Thyroid gland (tissue), 4 donors: ENCODE results near the gene CHMP4B. TPM values are rescaled to one million over a fixed set of nuclear protein-coding genes. Genes with fewer than 3 reads are reported as not detected.
A peak's percentile ranks its signal among the peaks of the same experiment; 100 is the strongest.

Experiments used
- DNase-seq, 2 donors: peaks; one replicate each; pipeline ENCODE4 v3.0.0-alpha.2; 2019
- H3K27ac ChIP-seq, 3 donors: fragments of 200-600 bp; sonication (generic); 1 replicate in 2 of 3; 2 replicates in 1 of 3; pipeline ENCODE4 v1.5.1; 2016 to 2019; ENCODE audit warnings: mild to moderate bottlenecking in 1 of 3, moderate library complexity in 1 of 3
- H3K27me3 ChIP-seq: fragments of 200-600 bp; sonication (generic); one replicate; pipeline ENCODE4 v1.5.1; 2019
- H3K36me3 ChIP-seq, 2 donors: fragments of 200-600 bp; sonication (generic); one replicate each; pipeline ENCODE4 v1.5.1; 2016 to 2019
- H3K4me1 ChIP-seq, 2 donors: fragments of 200-600 bp; sonication (generic); one replicate each; pipeline ENCODE4 v1.5.1; 2017 to 2019
- H3K4me3 ChIP-seq, 3 donors: fragments of 200-600 bp; sonication (generic); replicated peaks in 1 of 3; 1 replicate in 2 of 3; 2 replicates in 1 of 3; pipeline ENCODE4 v1.5.1; 2016; ENCODE audit warnings: mild to moderate bottlenecking in 1 of 3
- H3K9me3 ChIP-seq: fragments of 200-600 bp; sonication (generic); one replicate; pipeline ENCODE4 v1.5.1; 2017
- POLR2A ChIP-seq, 2 donors: fragments of 450-650 bp; IDR thresholded peaks; one replicate each; pipeline ENCODE4 v1.6.1; 2017; ENCODE audit warnings: antibody characterized with exemption in 2 of 2, mild to moderate bottlenecking in 2 of 2, moderate library complexity in 1 of 2
- WGBS, 2 donors: methylation state at CpG; one replicate each; pipeline ENCODE4 v1.1.5; 2017; 5-methylcytosine and 5-hydroxymethylcytosine counted together
- intact Hi-C: fragments of 100-400 bp; cut with DNase I; formaldehyde crosslinking; loops from one replicate; pipeline ENCODE4 v1.15.1; 2023
- total RNA-seq, 4 donors: library from RNA; depleted of rRNA; stranded (reverse); fragments of >200 nt; gene quantifications; one replicate each; pipeline ENCODE4 v1.2.3, GENCODE V29; 2016
- TF ChIP-seq, protein P1 (sequence below), 6 experiments: fragments of 200-600 bp in 3 of 6; fragments of 450-650 bp in 3 of 6; sonication (generic) in 3 of 6; IDR thresholded peaks; one replicate each; pipeline ENCODE4 v1.5.1; 2016 to 2019; ENCODE audit warnings: antibody characterized with exemption in 6 of 6, mild to moderate bottlenecking in 2 of 6, inconsistent platforms in 1 of 6, moderate library complexity in 1 of 6

CHMP4B gene
- total RNA-seq, 4 donors from 2014 or later = 70.3 to 93.5 (median 85.7) TPM

DNA sequence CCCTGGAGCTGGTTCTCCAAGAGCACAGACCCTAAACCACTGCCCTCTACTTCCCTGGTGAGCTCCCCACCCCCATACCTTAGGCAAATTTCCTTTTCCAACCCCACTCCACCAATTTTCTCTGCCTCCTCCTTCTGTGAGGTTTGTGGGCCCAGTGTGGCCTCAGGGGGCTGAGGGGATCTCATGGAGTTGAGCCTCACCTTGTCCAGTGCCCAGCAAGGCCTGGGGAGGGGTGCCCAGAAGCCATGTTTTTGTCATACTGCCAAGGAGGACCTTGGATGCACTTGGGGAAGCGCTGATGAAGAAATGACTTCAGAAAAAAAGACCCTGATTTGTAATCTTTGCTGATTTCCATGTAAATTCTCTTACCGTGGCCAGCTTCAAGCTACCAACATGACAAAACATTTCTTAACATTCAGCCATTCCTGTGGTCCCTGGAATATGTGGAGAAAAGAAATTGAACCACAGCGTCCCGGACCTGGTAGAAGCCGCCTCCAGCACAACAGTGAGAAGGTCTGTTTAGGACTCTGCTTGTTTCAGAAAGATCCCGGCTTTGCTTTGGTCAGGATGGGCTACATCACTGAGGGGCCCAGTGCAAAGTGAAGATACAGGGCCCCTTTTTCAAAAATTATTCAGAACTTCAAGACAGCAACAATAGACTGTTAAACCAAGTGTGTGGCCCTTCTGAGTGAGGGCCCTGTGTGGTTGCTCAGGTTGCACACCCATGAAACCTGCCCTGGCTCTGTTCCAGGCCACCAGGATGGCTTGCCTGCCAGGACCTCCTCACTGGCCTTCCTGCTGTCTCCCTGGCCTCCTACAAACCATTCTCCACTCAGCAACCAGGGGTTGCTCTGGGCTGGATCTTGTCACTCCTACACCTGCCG, 52.5 kb downstream of the CHMP4B start:
- intact Hi-C loops = loop anchor here (2.0 to 10.0 kb wide), 3 partner anchors 121 to 264 kb away; no protein-coding TSS in a partner anchor
- no peaks in the 10 kb centered on the region for H3K36me3 ChIP-seq
- 84 to 85% methylated on average over 7 of the region's 7 CpGs for WGBS, 2 donors
- H3K4me1 ChIP-seq = peaks cover 15 to 18% of the 10 kb centered on the region in 2 donors
- no peaks in the 10 kb centered on the region for H3K27me3 ChIP-seq
- H3K27ac ChIP-seq = peak overlapping the region in 1 of 3 donors; percentile 23
- DNase-seq = peak in 1 of 2 donors; percentile 12
- TF ChIP-seq POLR2A (IDR thresholded peaks at IDR 0.05) = no peak
- TF ChIP-seq, protein P1, sequence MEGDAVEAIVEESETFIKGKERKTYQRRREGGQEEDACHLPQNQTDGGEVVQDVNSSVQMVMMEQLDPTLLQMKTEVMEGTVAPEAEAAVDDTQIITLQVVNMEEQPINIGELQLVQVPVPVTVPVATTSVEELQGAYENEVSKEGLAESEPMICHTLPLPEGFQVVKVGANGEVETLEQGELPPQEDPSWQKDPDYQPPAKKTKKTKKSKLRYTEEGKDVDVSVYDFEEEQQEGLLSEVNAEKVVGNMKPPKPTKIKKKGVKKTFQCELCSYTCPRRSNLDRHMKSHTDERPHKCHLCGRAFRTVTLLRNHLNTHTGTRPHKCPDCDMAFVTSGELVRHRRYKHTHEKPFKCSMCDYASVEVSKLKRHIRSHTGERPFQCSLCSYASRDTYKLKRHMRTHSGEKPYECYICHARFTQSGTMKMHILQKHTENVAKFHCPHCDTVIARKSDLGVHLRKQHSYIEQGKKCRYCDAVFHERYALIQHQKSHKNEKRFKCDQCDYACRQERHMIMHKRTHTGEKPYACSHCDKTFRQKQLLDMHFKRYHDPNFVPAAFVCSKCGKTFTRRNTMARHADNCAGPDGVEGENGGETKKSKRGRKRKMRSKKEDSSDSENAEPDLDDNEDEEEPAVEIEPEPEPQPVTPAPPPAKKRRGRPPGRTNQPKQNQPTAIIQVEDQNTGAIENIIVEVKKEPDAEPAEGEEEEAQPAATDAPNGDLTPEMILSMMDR (IDR thresholded peaks at IDR 0.05) = no peak
- H3K9me3 ChIP-seq = no peaks in the 10 kb centered on the region
- no peak overlapping the region for H3K4me3 ChIP-seq

GRCh38 chr20:33864324-33864963, 53.3 kb downstream of the CHMP4B start:
- DNase-seq = no peak
- 92 to 94% methylated on average over 15 of the region's 15 CpGs for WGBS, 2 donors
- no peak for TF ChIP-seq POLR2A (IDR thresholded peaks at IDR 0.05)
- TF ChIP-seq, protein P1 (IDR thresholded peaks at IDR 0.05) = no peak

DNA sequence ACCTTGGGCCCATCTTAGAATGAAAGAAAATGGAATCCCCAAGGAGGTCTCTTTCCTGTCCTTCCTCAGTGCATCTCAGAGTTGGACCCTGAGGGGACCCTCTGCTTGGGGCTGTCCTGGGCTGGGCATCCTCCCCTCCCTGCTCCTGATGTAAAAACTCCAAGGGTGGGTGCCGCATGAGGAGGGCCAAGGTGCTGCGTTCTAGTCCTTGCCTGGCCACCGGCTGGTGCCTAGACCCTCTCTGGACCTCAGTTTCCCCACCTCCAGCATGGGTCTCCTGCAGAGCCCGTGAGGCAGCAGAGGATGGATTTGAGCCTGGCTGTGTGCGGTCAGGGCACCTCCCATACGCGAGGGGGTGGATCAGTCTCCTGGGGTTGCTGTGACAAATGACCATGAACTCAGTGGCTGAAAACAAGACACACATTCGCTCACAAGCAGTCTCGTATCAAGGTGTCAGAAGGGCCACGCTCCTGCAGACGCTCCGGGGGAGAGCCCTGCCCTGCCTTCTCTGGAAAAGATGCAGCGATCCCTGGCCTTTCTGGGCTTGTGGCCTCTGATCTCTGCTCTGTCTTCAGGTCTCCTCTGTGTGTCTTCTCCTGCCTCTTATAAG, 54.7 kb downstream of the CHMP4B start:
- no peak for DNase-seq
- Histone ChIP-seq H3K4me3 (no peak overlapping the region), H3K4me1 (peaks cover 15 to 18% of the 10 kb centered on the region in 2 donors), H3K27me3 (no peaks in the 10 kb centered on the region), H3K36me3 (no peaks in the 10 kb centered on the region), H3K27ac (no peak overlapping the region), H3K9me3 (no peaks in the 10 kb centered on the region)
- WGBS, 2 donors = 91 to 95% methylated on average over 13 of the region's 13 CpGs
- TF ChIP-seq POLR2A (IDR thresholded peaks at IDR 0.05) = no peak
- TF ChIP-seq, protein P1 (IDR thresholded peaks at IDR 0.05) = no peak
- intact Hi-C loops = loop anchor here (10.0 kb wide), 1 partner anchor 119 kb away; no protein-coding TSS in a partner anchor

More at GRCh38 chr20:33864324-33864963, 53.3 kb downstream of the CHMP4B start:
- intact Hi-C loops = loop anchor here (5.0 to 10.0 kb wide), 2 partner anchors 120 to 263 kb away; no protein-coding TSS in a partner anchor
- no peaks in the 10 kb centered on the region for H3K36me3 ChIP-seq
- no peak overlapping the region for H3K4me3 ChIP-seq
- H3K4me1 ChIP-seq = peaks cover 15 to 18% of the 10 kb centered on the region in 2 donors
- H3K27ac ChIP-seq = no peak overlapping the region
- no peaks in the 10 kb centered on the region for H3K27me3 ChIP-seq
- H3K9me3 ChIP-seq = no peaks in the 10 kb centered on the region

DNA sequence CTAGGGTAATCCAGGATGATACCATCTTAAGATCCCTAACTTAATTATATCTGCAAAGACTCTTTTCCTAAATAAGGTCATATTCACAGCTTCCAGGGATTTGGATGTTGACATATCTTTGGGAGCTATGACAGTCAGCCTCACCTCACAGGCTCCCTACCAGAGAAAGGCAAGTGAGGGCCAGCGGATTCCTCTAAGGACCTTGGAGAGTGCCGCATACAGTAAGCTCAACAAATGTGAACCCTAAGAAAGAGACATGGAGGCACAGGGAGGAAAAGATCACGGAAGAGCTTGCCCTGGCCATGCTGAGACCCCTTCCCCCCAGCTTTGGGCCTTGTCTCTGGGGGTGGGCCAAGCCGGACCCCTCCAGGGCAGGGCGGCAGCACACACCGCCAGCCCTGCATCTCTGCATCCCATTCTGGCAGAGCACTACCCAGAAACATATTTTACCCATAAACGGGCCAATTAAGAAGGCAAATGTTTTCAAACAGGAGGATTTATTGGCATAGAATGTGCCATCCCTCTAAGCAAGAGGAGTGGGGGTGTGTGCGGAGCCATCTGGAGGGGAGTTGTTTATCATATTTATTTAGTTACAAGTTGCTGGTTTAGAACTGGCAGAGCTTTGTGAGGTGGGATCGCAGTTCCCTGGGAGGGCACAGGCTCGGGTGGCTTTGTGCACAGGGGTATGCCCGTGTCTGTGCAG, 55.4 kb downstream of the CHMP4B start:
- no peak for TF ChIP-seq POLR2A (IDR thresholded peaks at IDR 0.05)
- TF ChIP-seq, protein P1 (IDR thresholded peaks at IDR 0.05) = no peak
- no peak for DNase-seq
- Histone ChIP-seq H3K27ac (no peak overlapping the region), H3K27me3 (no peaks in the 10 kb centered on the region), H3K4me1 (peaks cover 15 to 18% of the 10 kb centered on the region in 2 donors), H3K9me3 (no peaks in the 10 kb centered on the region), H3K36me3 (no peaks in the 10 kb centered on the region), H3K4me3 (no peak overlapping the region)
- intact Hi-C loops = loop anchor here (10.0 kb wide), 1 partner anchor 118 kb away; no protein-coding TSS in a partner anchor
- WGBS, 2 donors = 92 to 94% methylated on average over 10 to 11 of the region's 11 CpGs
